Fibroblast of skin of right quadriceps (primary cell): ENCODE measurements around the gene HIVEP2.

ENCODE experiments used
- DNase-seq: peaks from one replicate; pipeline ENCODE4 v3.0.0-alpha.2; 2013

The HIVEP2 gene

GRCh38 chr6:142839686-142840040 is 105.3 kb downstream of the HIVEP2 start:
- no peak for DNase-seq

- no peak for DNase-seq
Measured at GRCh38 chr6:142838821-142839685, 105.9 kb downstream of the HIVEP2 start.

GRCh38 chr6:142835787-142836535 is 109.0 kb downstream of the HIVEP2 start:
- DNase-seq: no peak

- no peak for DNase-seq
Measured at GRCh38 chr6:142834853-142835252, 110.1 kb downstream of the HIVEP2 start.

GRCh38 chr6:142833798-142834197 is 111.2 kb downstream of the HIVEP2 start:
- DNase-seq: no peak

- peak; percentile 96 for DNase-seq
Measured at GRCh38 chr6:142833054-142833453, 111.9 kb downstream of the HIVEP2 start.

GRCh38 chr6:142830807-142831206 is 114.2 kb downstream of the HIVEP2 start:
- DNase-seq: no peak

GRCh38 chr6:142830116-142830710 is 114.8 kb downstream of the HIVEP2 start:
- DNase-seq: no peak

- DNase-seq: no peak
Measured at GRCh38 chr6:142829556-142829955, 115.4 kb downstream of the HIVEP2 start.

- DNase-seq: no peak
Measured at GRCh38 chr6:142827991-142828390, 117.0 kb downstream of the HIVEP2 start.

- DNase-seq: no peak
Measured at GRCh38 chr6:142827369-142827768, 117.6 kb downstream of the HIVEP2 start.

- DNase-seq: no peak
Measured at GRCh38 chr6:142825760-142826159, 119.2 kb downstream of the HIVEP2 start.

- DNase-seq: no peak
Measured at GRCh38 chr6:142824426-142824825, 120.5 kb downstream of the HIVEP2 start.

- no peak for DNase-seq
Measured at GRCh38 chr6:142823256-142823902, 121.6 kb downstream of the HIVEP2 start.

GRCh38 chr6:142822842-142823241 is 122.1 kb downstream of the HIVEP2 start:
- DNase-seq: no peak

- DNase-seq: no peak
Measured at GRCh38 chr6:142822383-142822782, 122.6 kb downstream of the HIVEP2 start.

- no peak for DNase-seq
Measured at GRCh38 chr6:142821860-142822259, 123.1 kb downstream of the HIVEP2 start.

GRCh38 chr6:142821164-142821716 is 123.7 kb downstream of the HIVEP2 start:
- no peak for DNase-seq

- DNase-seq: no peak
Measured at GRCh38 chr6:142820338-142821051, 124.5 kb downstream of the HIVEP2 start.

GRCh38 chr6:142819603-142820337 is 125.2 kb downstream of the HIVEP2 start:
- DNase-seq: peak; percentile 50

GRCh38 chr6:142816486-142816885 is 128.5 kb downstream of the HIVEP2 start:
- DNase-seq: no peak

- DNase-seq: peak; percentile 35
Measured at GRCh38 chr6:142816031-142816430, 128.9 kb downstream of the HIVEP2 start.
